Loucy (cell line): Measurements from ENCODE around the gene MRGPRX2.

Experiments
- CTCF ChIP-seq: fragments of 200-600 bp; sonication (generic); conservative IDR thresholded peaks from 2 replicates; pipeline ENCODE4 v1.5.1; 2014; ENCODE audit warnings: mild to moderate bottlenecking, antibody characterized with exemption, low read length
- EZH2phosphoT487 ChIP-seq: fragments of 200-600 bp; IDR thresholded peaks from 2 replicates; pipeline ENCODE4 v1.6.1; 2018; ENCODE audit warnings: antibody characterized with exemption, mild to moderate bottlenecking, moderate library complexity, borderline replicate concordance

GRCh38 chr11:19025481-19026406 lies 34.8 kb downstream of the MRGPRX2 start:
- TF ChIP-seq EZH2phosphoT487 (no peak), CTCF (no peak)
